LoVo (cell line): ENCODE data around the gene POU2F1.

Source experiments
- DNase-seq: peaks from one replicate; pipeline ENCODE4 v3.0.0-alpha.2; 2016; ENCODE audit warnings: low spot score

Gene POU2F1

GRCh38 chr1:167220537-167221125, at the start of gene POU2F1:
Gene POU2F1, plus strand, starts transcription at chr1:167220886. Its CDS starts 12 bp downstream, at chr1:167220898.
- DNase-seq: peak; percentile 99

- DNase-seq: no peak
Observed at GRCh38 chr1:167171286-167171929, 49.3 kb upstream of the POU2F1 start.

GRCh38 chr1:167173516-167174184, 47.0 kb upstream of the POU2F1 start:
- DNase-seq: peak; percentile 7

- peak; percentile 43 for DNase-seq
Observed at GRCh38 chr1:167175901-167176300, 44.8 kb upstream of the POU2F1 start.

GRCh38 chr1:167178831-167179230, 41.9 kb upstream of the POU2F1 start:
- DNase-seq: no peak

DNA sequence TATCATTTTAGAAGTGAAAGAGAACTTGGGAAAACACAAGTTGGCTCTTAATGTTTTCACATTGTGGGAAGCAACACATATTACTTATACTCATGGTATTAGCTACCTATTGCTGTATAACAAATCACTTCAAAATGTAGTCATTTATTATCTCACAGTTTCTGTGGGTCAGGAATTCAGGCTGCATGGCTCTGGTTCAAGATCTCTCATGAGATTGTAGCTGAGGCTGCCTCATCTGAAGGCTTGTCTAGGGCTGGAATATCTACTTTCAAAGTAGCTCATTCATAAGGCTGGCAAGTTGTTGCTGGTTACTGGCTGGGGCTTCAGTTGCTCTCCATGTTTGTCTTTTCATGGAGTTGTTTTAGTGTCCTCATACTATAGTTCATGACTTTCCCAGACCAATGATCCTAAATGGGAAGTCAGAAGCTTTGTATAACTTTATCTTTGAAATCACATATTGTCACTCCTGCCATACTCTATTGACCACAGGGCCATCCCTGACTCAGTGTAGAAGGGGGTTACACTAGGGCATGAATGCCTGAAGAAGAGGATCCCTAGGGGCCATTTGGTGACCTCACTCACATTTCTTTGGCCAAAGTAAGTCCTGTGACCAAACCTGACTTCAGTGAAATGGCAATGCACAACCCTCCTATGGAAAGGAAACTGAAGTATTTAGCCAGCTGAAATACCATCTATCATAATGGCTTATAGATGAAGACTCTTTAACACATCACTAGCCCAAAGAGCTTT, 37.9 kb upstream of the POU2F1 start:
- DNase-seq: no peak

DNA sequence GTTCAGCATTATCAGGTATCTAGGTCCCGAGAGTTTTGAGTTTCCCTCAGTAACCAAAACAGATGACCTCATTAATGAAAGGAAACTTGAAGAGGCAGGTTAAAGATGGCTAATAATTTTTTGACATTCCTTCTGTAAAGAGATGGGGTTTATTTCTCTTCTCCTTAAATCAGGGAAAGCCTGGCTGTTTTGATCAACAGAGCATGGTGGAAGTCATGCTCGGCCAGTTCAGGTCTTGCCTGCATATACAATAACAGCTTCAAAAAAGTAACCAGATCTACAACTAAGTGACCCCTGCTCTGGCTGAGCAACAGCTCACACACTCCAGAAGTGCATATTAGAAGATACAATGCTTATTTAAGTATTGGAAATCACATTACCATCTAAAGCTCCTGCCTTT, 36.6 kb upstream of the POU2F1 start:
- DNase-seq: no peak

GRCh38 chr1:167185062-167185461, 35.6 kb upstream of the POU2F1 start:
- DNase-seq: no peak

- DNase-seq: no peak
Observed at GRCh38 chr1:167185974-167186657, 34.6 kb upstream of the POU2F1 start.

GRCh38 chr1:167186771-167187170, 33.9 kb upstream of the POU2F1 start:
- no peak for DNase-seq

DNA sequence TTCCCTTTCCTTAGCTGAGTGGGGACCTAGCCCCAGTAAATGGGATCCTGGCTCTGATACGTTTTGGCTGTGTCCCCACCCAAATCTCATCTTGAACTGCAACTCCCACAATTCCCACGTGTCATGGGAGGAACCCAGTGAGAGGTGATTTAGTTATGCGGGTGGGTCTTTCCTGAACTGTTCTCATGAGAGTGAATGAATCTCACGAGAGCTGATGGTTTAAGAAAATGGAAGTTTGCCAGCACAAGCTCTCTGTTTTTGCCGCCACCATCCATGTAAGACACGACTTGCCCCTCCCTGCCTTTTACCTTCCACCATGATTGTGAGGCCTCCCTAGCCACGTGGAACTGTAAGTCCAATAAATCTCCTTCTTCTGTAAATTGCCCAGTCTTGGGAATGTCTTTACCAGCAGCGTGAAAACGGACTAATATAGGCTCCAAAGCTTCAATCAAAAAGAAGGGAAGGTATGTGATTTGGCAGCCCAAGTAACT, 29.9 kb upstream of the POU2F1 start:
- DNase-seq: no peak

DNA sequence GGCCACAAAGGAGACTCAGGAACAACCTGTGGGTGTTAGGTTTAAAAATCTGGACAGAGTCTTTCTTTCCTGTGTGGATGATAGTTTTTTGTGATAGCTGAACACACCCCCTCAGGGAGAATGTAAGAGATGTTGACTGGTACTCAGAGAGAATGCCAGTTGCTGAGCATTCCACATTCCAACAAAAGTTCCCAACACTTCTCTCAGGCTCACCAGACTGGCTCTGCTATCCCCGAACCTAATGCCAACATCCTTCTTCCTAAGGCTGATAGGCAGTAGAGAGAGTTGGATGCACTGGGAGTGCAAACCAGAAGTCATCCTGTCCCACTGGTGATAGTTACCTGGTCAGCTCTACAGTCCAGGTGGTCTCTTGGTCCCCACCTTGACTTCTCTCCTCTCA, 28.7 kb upstream of the POU2F1 start:
- no peak for DNase-seq

DNA sequence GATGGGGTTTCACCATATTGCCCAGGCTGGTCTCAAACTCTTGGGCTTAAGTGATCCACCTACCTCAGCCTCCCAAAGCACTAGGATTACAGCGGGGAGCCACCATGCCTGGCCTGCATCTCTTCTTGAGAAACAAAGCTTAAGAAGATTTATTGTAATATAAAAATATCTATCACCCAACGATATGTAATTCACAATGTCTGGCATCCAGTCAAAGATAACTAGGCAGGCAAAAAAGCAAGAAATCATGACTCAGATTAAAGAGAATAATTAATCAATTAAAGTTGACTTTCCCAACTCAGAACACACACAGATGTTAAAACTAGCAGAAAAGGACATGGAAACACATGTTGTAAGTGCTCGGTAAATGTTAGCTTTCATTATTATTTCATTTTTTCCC, 26.5 kb upstream of the POU2F1 start:
- no peak for DNase-seq

DNA sequence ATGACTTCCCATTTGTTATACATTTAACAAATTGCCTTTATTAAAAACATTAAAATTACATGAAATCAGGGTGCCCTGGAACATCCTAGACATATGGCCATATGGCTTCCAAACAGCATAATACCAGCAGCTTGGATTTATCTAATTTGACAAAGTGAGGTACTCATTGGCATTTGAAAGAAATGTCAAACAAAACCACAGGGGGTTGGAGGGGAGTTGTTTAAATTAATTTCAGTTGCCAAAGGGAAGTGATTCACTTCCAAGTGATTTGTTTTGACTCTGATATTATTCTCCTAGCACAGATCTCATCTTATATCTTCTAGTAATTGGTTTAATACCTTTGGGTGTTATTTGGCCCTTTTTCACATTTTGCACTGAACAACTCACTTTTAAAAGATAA, 24.5 kb upstream of the POU2F1 start:
- no peak for DNase-seq

DNA sequence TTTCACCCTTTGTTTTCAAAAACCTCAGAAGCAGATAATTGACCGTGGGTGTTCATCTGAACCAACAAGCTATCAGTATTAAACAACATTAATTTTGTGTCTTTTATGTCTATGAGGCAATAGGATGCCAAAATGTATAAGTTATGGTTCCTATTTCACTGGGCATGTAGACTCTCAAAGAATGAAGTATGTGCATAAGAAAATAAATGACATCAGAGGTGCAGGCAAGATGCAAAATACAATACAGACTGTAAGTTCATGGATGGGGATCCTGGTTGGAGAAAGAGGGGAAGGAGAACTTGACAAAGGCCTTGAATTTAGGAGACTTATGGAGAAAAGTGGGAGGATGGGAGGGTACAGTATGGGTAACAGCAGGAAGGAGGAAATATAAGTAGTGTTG, 23.4 kb upstream of the POU2F1 start:
- no peak for DNase-seq

DNA sequence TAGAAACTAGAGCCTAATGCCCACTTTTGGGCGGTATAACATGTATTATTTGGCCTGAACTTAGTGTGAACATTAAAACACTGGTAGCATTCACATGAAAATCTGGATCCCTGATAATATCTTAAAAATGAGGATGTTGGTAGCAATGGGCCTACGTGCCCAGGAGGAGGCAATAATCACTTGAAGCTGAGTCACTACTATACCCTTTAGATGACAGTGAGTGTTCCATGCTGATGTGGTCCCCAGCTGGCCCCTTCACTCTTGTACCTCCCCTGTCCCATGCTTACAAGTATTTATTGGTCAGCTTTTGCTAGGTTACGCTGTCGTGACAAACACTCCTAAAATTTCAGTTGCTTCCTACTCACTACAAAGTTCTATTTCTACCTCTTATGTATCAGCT, 23.0 kb upstream of the POU2F1 start:
- no peak for DNase-seq

DNA sequence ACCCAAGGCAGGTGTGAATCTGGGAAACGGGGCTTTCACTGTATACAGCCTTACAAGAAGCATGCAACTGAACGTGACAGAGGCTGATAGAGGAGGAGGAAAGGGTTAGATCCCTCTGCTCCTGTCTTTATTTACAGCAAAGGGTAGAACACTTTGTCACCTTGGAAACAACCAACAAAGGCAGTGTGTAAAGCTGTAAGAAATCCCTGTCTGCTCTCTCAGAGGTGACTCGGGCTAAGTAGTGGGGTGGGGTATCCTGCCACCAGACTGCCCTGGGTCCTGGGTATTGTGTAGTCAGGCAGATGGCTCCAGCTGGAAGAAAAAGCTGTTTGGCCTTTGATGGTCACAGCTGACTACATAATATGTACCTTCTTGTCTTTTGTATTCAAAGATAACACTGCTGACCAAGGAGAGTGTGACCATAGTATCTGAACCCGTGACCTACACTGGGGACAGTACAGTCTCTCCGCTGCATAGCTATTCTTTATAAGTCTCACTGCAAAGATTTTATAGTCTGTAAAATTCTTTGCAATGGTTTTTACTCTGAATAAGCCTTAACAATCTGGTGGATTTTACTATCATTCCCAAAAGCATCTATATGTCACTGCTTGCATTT, 22.1 kb upstream of the POU2F1 start:
- no peak for DNase-seq

- DNase-seq: no peak
Observed at GRCh38 chr1:167199656-167200055, 21.0 kb upstream of the POU2F1 start.

- no peak for DNase-seq
Observed at GRCh38 chr1:167200272-167200671, 20.4 kb upstream of the POU2F1 start.

- DNase-seq: no peak
Observed at GRCh38 chr1:167200749-167201148, 19.9 kb upstream of the POU2F1 start.

DNA sequence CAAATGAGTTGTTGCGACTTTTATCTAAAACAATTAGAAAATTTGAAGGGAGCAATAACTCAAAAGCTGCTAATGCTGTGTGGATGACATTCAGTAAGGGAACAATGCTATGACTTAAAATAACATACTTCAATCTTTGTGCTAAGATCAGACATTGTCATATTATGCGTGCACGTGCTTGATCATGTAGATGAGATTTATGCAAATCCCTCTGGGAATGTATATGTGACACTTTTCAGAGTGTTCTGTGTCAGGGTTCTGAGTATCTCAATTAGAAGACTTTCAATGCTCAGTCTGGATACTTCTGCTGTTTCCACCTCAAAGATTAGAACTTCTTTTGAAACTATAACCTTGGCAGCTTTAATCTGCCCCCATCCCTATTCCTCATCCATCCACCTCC, 18.6 kb upstream of the POU2F1 start:
- DNase-seq: no peak
